ENCODE measurements around the gene OR8I2.
"Not testable (repeated sequence)": the region's sequence is repeated elsewhere in the genome, so short reads cannot be mapped to it uniquely, and the experiment has no call there.

DNA sequence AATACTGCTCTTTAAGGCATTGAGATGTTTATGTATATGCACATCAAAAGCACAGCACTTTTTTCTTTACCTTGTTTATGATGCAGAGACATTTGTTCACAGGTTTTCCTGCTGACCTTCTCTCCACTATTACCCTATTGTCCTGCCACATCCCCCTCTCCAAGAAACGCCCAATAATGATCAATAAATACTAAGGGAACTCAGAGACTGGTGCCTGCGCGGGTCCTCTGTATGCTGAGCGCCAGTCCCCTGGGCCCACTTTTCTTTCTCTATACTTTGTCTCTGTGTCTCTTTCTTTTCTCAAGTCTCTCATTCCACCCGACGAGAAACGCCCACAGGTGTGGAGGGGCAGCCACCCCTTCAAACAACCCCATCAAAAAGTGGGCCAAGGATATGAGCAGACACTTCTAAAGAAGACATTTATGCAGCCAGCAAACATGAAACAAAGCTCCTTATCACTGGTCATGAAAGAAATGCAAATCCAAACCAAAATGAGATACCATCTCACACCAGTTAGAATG lies 34.8 kb upstream of the OR8I2 start:
- TF ChIP-seq ZNF280C (tag by site-specific recombination; IDR thresholded peaks at IDR 0.05); ZNF274 (IDR thresholded peaks at IDR 0.05; ENCODE audit: low read length); ZNF274 (tag by site-specific recombination; IDR thresholded peaks at IDR 0.05; ENCODE audit: borderline replicate concordance); ZNF426 (tag by site-specific recombination; IDR thresholded peaks at IDR 0.05); ZFP3 (tag by site-specific recombination; IDR thresholded peaks at IDR 0.05; ENCODE audit: low read depth); PRDM1 (tag by site-specific recombination; IDR thresholded peaks at IDR 0.05); ZNF202 (tag by site-specific recombination; IDR thresholded peaks at IDR 0.05; ENCODE audit: borderline replicate concordance); KLF10 (tag by site-specific recombination; IDR thresholded peaks at IDR 0.05): not testable (repeated sequence)
- TF ChIP-seq, protein P1, sequence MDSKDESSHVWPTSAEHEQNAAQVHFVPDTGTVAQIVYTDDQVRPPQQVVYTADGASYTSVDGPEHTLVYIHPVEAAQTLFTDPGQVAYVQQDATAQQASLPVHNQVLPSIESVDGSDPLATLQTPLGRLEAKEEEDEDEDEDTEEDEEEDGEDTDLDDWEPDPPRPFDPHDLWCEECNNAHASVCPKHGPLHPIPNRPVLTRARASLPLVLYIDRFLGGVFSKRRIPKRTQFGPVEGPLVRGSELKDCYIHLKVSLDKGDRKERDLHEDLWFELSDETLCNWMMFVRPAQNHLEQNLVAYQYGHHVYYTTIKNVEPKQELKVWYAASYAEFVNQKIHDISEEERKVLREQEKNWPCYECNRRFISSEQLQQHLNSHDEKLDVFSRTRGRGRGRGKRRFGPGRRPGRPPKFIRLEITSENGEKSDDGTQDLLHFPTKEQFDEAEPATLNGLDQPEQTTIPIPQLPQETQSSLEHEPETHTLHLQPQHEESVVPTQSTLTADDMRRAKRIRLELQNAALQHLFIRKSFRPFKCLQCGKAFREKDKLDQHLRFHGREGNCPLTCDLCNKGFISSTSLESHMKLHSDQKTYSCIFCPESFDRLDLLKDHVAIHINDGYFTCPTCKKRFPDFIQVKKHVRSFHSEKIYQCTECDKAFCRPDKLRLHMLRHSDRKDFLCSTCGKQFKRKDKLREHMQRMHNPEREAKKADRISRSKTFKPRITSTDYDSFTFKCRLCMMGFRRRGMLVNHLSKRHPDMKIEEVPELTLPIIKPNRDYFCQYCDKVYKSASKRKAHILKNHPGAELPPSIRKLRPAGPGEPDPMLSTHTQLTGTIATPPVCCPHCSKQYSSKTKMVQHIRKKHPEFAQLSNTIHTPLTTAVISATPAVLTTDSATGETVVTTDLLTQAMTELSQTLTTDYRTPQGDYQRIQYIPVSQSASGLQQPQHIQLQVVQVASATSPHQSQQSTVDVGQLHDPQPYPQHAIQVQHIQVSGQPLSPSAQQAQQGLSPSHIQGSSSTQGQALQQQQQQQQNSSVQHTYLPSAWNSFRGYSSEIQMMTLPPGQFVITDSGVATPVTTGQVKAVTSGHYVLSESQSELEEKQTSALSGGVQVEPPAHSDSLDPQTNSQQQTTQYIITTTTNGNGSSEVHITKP (tag by site-specific recombination; IDR thresholded peaks at IDR 0.05), result not testable (repeated sequence)
- TF ChIP-seq, protein P2, sequence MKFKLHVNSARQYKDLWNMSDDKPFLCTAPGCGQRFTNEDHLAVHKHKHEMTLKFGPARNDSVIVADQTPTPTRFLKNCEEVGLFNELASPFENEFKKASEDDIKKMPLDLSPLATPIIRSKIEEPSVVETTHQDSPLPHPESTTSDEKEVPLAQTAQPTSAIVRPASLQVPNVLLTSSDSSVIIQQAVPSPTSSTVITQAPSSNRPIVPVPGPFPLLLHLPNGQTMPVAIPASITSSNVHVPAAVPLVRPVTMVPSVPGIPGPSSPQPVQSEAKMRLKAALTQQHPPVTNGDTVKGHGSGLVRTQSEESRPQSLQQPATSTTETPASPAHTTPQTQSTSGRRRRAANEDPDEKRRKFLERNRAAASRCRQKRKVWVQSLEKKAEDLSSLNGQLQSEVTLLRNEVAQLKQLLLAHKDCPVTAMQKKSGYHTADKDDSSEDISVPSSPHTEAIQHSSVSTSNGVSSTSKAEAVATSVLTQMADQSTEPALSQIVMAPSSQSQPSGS (tag by site-specific recombination; IDR thresholded peaks at IDR 0.05; ENCODE audit: low read depth), result not testable (repeated sequence)
- TF ChIP-seq, protein P3, sequence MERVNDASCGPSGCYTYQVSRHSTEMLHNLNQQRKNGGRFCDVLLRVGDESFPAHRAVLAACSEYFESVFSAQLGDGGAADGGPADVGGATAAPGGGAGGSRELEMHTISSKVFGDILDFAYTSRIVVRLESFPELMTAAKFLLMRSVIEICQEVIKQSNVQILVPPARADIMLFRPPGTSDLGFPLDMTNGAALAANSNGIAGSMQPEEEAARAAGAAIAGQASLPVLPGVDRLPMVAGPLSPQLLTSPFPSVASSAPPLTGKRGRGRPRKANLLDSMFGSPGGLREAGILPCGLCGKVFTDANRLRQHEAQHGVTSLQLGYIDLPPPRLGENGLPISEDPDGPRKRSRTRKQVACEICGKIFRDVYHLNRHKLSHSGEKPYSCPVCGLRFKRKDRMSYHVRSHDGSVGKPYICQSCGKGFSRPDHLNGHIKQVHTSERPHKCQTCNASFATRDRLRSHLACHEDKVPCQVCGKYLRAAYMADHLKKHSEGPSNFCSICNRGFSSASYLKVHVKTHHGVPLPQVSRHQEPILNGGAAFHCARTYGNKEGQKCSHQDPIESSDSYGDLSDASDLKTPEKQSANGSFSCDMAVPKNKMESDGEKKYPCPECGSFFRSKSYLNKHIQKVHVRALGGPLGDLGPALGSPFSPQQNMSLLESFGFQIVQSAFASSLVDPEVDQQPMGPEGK (tag by site-specific recombination; IDR thresholded peaks at IDR 0.05), result not testable (repeated sequence)

All from HEK293 (cell line).